NCI-H187 treated with DMSO at 0.1 percent for 48 hours (cell line): ENCODE results near the gene PCBP3.

Experiments used
- DNase-seq: peaks from one replicate; lab custom pipeline; 2025; lab: John Stamatoyannopoulos, UW

PCBP3 gene

GRCh38 chr21:45787371-45787770 lies 143.8 kb downstream of the PCBP3 start:
- no peak for DNase-seq

DNA sequence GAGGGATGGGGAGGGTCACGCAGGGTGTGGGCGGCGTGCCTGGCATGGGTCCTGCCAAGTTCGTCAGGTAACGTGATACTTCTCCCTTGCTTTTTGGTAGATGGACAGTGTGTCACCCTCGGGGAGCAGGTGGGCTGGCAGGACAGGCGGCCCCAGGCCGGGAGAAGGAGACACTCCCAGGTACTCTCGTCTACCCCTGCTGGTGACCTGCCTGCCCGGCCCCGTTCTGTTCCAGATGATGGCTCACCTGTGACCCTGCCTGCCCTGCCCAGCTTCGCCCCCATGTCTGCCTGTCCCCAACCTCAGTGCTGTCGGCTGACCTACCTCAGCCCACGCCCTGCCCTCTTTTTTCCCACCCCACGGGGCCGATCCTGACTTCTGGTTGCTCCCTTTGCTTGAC lies 144.7 kb downstream of the PCBP3 start:
- DNase-seq: no peak

DNA sequence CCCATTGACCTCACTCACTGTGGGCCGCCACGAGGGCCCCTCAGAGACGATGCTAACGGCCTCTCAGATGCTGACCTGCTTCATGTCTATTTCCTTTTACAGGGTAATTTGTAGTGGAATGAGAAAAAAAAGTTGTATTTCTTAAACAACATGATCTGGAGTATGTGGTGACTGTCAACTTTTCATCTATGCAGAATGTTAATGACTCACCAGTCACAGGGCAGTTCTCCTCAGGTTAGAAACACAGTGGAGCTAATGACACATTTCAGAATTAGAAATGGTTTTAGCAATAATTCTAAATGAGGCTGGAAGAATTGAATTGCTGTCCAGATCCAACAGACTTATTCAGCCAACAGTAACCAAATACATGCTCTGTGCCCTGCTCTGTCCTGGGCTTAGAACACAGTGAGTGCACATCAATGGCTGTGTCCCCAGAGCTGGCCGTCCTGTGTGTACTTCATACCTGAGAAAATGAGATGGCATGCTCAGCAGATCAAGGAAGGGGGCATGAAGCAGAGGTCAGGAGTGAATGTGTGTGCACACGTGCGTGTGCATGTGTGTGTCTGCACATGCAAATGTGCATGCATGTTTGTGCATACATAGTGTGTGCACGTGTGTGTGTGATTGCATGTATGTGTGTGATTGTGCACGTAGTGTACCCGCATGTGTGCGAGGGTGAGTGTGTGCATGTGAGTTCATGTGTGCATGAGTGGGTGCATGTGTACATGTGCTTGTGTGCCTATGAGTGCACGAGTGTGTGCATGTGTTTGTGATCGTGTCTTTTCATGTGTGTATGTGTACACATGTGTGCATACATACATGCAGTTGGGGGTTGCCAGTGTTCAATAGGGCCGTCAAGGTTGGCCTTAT lies 145.3 kb downstream of the PCBP3 start:
- DNase-seq: no peak

DNA sequence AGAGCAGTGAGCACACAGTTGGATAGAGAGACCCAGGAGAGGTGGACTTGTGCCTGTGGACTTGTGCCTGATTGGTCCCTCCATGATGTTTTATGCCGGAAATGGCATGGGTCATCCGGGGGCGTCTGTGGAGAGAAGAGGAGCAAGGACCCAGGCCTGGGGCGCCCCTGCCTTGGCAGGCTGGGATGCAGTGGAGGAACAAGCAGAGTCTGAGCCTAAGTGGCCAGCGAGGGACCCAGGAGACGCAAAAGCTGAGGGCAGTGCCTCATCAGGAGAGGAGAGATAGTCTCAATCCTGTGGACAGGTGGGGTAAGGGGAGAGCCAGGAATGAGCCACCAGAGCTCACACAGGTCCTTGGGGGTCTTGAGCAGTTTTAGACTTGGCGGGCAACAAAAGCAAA lies 146.9 kb downstream of the PCBP3 start:
- DNase-seq: no peak

DNA sequence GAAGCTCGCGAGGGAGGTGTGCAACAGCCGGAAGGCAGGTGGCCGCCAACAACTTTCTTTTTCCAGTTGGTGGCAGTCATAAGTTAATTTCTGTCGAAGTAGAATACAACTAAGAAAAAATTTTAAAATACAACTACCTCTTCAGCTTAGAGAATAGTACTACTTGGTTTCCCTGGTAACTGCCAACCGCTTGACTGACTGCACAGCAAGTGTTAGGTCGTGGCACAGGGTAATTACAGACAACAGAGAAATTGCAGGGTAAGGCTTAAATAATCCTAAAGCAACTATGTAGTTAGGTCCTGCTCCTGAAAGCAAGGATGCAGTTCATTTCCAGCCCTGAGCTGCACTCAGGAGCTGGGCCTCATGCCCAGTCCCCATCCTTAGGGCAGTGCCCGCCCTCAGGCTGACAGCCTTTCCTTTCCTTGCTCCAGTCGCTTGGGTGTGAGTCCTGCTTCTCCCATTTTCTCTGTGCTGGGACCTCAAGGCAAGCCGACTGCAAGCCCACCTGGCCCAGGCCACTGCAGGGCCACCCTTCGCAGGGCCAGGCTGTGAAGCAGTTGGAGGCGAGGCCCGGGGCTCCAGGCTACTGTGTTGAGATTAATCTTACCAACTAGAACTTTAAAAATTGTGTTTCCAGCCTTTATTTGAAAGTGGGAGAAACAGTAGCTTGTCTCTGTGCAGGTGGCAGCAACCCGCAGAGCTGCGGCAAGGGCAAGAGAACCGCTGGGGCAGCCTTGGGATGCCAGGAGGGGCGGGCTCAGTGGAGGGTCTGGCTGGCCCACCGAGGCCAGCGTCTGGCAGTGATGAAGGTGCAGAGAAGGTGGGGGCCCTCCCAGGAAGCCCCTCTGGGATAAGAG lies 148.3 kb downstream of the PCBP3 start:
- DNase-seq: no peak

DNA sequence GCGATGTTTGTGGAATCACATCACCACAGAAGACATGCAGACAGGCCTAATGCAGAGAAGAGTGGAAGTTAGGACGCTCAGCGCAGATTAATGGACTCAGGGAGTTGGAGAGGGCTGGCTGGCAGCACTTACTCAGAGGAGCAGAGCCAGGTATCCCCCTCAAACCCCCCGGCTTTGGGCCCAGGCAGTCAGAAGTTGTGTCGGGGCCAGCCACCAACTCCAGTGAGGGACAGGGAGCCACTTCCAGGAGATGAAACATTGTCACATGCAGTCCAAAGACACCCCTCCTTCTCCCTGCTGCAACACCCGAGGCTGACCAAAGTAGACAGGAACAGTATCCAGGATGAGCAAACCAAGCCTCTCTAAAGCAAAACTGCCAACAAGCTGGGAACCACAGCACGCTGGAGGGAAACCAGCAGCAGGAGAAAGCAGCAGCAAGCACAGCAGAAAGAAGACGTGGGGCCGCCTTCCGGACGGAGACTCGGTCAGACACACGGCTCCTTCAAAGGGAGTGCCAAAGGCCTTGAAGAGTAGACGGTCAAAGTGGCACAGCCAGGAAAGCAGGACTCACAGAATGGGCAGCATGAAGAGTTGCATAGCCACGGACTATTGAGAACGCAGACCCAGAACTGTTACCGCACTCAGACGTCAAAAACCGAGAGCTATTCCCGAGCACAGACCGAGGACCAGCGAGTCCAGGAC lies 149.3 kb downstream of the PCBP3 start:
- DNase-seq: no peak

GRCh38 chr21:45794027-45794426 lies 150.5 kb downstream of the PCBP3 start:
- DNase-seq: no peak

DNA sequence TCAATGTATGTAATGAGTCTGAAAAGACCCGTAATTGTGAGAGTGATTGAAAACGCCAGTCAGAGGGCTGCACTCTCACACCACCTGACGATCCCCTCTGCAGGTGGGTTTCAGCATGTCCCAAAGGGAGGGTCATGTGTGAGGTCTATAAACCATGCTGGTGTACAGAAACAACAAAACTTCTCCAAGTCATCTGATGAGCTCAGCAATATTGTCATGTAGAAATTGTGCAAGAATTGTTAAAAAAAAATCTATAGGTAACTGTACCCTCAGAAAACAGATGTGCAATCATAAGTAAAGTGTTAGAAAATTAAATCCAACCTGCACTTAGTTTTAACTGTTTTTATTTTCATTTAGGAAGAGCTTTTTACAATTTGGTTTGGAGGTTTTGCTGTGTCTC lies 152.5 kb downstream of the PCBP3 start:
- no peak for DNase-seq

DNA sequence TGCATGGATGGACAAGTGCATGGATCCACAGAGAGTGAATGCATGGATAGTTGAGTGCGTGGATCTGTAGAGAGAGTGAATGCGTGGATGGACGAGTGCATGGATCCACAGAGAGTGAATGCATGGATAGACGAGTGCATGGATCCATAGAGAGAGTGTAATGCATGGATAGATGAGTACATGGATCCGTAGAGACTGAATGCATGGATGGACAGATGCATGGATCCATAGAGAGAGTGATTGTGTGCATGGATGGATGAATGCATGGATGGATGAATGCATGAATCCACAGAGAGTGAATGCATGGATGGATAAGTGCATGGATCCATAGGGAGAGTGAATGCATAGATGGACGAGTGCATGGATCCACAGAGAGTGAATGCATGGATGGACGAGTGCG lies 153.8 kb downstream of the PCBP3 start:
- DNase-seq: no peak

GRCh38 chr21:45799765-45800338 lies 156.3 kb downstream of the PCBP3 start:
- DNase-seq: no peak

- no peak for DNase-seq
Observed at GRCh38 chr21:45800339-45801080, 157.0 kb downstream of the PCBP3 start.

DNA sequence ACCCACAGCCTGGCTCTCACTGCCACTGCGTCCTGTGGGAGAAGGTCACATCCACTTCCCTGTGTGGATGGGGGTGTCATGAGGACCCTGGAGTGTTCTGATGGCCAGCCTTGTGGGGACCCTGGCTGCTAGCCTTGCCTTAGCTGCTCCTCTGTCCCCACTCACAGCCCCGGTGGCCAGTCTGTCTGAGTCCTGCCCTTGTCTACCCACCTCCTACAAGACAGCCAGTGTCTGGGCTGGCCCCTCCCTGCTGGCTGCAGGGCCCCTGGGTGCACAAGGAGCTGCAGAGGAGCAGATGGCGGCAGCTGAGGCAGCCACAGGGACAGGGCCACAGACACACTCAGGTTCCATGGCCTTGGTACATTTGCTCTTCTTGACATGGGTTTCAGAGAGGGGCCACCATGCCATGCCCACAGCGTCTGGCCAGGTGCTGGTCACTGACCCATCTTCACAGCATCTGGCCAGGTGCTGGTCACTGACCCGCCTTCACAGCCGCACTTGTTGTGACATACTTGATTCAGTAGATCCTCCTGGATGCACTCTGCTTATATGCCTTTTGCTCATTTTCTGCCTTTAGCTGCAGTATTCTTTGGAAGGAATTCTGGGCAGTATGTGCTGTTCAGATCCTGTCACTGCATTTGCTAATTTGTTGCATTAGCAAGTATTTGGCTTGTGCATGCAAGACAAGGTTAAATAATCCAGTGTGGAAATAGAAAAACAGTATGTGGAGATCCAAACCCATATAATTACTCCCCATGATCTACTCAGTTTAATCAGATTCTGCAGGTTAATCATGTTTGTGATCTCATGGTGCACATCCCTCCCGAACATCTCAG lies 157.8 kb downstream of the PCBP3 start:
- DNase-seq: no peak

DNA sequence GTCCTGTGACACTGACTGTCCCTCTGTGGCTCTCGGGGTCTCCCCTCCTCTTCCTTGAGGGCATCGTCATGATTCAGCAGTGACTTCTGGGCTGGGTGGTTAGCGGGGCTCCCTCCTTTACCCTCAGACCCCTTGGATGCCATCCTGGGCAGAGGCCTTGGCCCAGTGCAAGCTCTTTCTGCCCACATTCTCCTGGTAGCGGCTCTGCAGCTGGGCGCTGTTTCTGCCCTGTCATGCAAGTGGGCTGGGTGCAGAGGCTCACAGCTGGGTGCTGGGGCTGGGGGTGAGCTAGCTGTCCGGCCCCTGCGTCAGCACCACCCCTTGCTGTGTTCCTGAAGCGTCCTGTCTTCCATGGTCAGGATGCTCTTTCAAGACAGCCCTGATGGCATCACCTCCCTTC lies 158.5 kb downstream of the PCBP3 start:
- no peak for DNase-seq

GRCh38 chr21:45802425-45802824 lies 158.9 kb downstream of the PCBP3 start:
- DNase-seq: no peak

GRCh38 chr21:45802956-45803617 lies 159.6 kb downstream of the PCBP3 start:
- DNase-seq: no peak

DNA sequence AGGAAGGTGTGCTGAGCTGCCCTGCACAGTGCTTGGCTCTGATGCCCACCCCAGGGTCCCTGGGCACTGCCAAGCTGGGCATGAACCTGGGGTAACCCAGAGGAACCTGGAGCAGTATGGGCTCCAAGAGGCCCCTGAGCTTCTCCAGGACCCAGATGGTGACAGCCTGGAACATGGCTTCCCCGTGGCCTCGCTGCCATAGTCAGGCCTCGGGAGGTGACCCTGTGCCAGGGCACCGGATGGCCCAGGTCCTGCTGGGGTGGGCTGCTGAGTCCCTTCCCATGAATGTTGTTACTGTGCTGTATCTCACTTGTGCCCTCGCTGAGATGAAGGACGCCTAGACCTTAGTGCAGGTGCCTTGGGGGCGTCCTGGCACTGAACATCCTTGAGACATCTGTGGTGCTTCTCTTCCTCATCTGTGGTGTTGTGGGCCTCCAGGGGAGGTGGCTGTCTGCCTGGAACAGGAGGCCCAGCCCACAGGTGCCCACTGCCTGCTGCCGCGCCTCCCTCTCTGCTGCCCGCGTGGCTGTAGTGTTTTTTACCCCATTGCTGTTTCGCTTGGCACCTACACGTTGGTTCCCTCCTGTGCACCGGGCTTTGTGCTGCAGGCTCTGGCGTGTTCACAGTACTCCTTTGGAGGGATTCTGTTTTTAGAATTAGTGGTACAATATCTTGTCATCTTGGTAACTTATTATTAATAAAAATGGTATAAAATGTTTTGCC lies 160.3 kb downstream of the PCBP3 start:
- DNase-seq: no peak

GRCh38 chr21:45804809-45805313 lies 161.3 kb downstream of the PCBP3 start:
- DNase-seq: no peak

- no peak for DNase-seq
Observed at GRCh38 chr21:45805321-45805720, 161.8 kb downstream of the PCBP3 start.

DNA sequence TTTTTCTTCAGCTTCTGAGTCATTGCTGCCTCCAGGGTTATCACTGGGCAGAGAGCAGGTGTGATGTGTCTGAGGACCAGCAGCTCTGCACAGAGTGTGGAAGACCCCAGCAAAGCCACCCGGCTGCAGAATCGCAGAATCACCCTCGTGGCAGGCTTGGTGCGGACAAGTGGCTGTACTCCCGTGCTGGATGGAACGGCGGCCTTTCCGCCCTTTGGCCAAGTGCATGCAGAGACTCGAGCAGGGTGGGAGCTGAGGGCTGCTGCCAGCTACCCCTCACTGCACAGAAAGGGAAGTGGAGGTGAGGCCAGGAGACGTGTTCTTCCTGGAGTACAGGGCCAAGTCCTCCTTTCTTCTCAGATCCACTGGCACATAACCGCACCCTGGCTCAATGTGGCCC lies 162.5 kb downstream of the PCBP3 start:
- DNase-seq: no peak
